ENCODE data around the gene ERP27.

Gene ERP27

GRCh38 chr12:14938301-14938700 lies at the start of gene ERP27:
TSS of gene ERP27 (minus strand) at chr12:14938537. CDS start at chr12:14938508, 29 bp downstream.
- no peak within 1 kb of the TSS for H3K4me3 ChIP-seq (ENCODE audit: low read depth, low read length)
- DNase-seq (ENCODE audit: low read depth) = no peak
- in situ Hi-C loops (cut with HindIII; ENCODE audit: low sequenced_read_pairs) = no loop called here
- no peak for TF ChIP-seq CTCF (IDR thresholded peaks at IDR 0.05; ENCODE audit: low read depth, low read length, missing control alignments)

- no peak for DNase-seq (ENCODE audit: low read depth)
- in situ Hi-C loops (cut with HindIII; ENCODE audit: low sequenced_read_pairs) = no loop called here
- no peak for TF ChIP-seq CTCF (IDR thresholded peaks at IDR 0.05; ENCODE audit: low read depth, low read length, missing control alignments)
- H3K4me3 ChIP-seq (ENCODE audit: low read depth, low read length) = no peak overlapping the region
Observed at GRCh38 chr12:14988035-14988434, 49.7 kb upstream of the ERP27 start.

- TF ChIP-seq CTCF (IDR thresholded peaks at IDR 0.05; ENCODE audit: low read depth, low read length, missing control alignments) = no peak
- no peak overlapping the region for H3K4me3 ChIP-seq (ENCODE audit: low read depth, low read length)
- DNase-seq (ENCODE audit: low read depth) = no peak
- in situ Hi-C loops (cut with HindIII; ENCODE audit: low sequenced_read_pairs) = no loop called here
Observed at GRCh38 chr12:14986449-14986848, 48.1 kb upstream of the ERP27 start.

- TF ChIP-seq CTCF (IDR thresholded peaks at IDR 0.05; ENCODE audit: low read depth, low read length, missing control alignments) = no peak
- no peak overlapping the region for H3K4me3 ChIP-seq (ENCODE audit: low read depth, low read length)
- no peak for DNase-seq (ENCODE audit: low read depth)
- in situ Hi-C loops (cut with HindIII; ENCODE audit: low sequenced_read_pairs) = no loop called here
Observed at GRCh38 chr12:14984766-14985285, 46.5 kb upstream of the ERP27 start.

GRCh38 chr12:14984036-14984435 lies 45.7 kb upstream of the ERP27 start:
- TF ChIP-seq CTCF (IDR thresholded peaks at IDR 0.05; ENCODE audit: low read depth, low read length, missing control alignments) = no peak
- in situ Hi-C loops (cut with HindIII; ENCODE audit: low sequenced_read_pairs) = no loop called here

GRCh38 chr12:14982991-14983390 lies 44.7 kb upstream of the ERP27 start:
- TF ChIP-seq CTCF (IDR thresholded peaks at IDR 0.05; ENCODE audit: low read depth, low read length, missing control alignments) = no peak

More at GRCh38 chr12:14984036-14984435, 45.7 kb upstream of the ERP27 start:
- no peak for DNase-seq (ENCODE audit: low read depth)
- H3K4me3 ChIP-seq (ENCODE audit: low read depth, low read length) = no peak overlapping the region

More at GRCh38 chr12:14982991-14983390, 44.7 kb upstream of the ERP27 start:
- in situ Hi-C loops (cut with HindIII; ENCODE audit: low sequenced_read_pairs) = no loop called here
- no peak for DNase-seq (ENCODE audit: low read depth)
- no peak overlapping the region for H3K4me3 ChIP-seq (ENCODE audit: low read depth, low read length)

Measured in astrocyte of the cerebellum (primary cell).